HG03060 (cell line): Measurements from ENCODE around the gene SPRED3.

Experiments
- ATAC-seq: cut with Tn5 transposase; IDR thresholded peaks from one replicate; pipeline ENCODE4 v1.9.1; 2021; ENCODE audit warnings: low read depth, moderate number of reproducible peaks; ENCODE audit not compliant: unreplicated experiment

Gene SPRED3

DNA sequence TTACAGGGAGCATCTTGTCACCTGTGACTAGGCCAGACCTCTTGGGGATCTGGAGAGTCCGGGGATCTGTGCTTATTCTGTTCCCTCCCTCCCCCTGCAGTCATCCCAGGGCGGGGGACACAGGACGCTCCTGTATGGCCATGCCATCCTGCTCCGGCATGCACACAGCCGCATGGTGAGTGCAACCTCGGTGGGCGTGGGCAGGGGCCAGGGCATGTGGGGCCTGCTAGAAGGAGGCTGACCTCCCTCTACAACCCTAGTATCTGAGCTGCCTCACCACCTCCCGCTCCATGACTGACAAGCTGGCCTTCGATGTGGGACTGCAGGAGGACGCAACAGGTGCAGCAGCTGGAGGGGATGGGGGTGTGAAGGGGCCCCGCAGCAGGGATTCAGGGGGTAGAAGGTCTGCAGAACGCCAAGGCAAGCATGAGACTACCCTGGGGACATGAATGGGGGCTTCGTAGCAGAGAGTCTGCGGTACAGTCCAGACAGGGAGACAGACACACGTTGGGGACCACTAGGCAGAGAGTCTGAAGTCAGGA, 55.0 kb downstream of the SPRED3 start:
- no peak for ATAC-seq

DNA sequence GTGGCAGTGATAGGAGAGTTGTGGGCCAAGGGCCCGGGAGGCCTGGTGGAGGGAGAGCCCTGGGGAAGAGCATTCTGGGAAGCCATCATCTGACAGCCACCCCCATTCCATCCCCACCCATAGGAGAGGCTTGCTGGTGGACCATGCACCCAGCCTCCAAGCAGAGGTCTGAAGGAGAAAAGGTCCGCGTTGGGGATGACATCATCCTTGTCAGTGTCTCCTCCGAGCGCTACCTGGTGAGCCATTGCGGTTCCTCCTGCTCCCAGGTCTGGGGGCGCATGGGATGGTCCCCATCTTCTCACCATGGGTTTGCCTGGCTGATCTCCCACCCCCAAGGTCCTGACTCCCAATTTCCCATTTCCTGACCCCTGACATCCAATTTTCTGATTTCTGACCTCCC, 55.5 kb downstream of the SPRED3 start:
- no peak for ATAC-seq

DNA sequence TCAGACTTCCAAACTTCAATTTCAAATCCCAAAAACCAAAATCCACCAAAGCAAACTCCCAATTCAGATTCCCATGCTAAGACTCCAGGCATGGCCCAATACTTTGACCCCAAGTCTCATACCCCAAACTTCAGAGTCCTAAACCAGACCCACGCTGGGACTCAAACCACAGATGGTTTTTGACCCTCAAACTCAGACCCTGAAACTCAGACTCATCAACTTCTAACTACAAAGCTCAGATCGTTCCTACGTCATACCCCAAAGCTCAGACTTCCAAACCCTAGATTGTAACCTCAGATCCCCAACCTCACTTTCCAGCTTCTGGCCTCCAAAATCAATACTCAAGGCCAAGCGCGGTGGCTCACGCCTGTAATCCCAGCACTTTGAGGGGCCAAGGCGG, 56.9 kb downstream of the SPRED3 start:
- ATAC-seq = no peak

DNA sequence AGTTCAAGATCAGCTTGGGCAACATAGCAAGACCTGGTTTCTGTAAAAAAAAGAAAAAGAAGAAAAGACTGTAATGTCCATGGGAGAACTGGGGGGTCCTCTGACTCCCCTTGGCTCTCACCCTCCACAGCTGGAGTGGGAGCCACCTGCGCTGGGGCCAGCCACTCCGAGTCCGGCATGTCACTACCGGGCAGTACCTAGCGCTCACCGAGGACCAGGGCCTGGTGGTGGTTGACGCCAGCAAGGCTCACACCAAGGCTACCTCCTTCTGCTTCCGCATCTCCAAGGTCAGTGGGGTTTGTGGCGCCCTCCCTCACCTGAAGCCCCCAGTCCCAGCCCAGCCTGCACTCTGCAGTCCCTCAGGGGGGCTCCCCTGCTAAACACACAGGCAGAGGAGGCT, 59.7 kb downstream of the SPRED3 start:
- no peak for ATAC-seq
